K562 (cell line): ENCODE data around the gene MANEA. TPM values are rescaled to one million over a fixed set of nuclear protein-coding genes. Genes with fewer than 3 reads are reported as not detected.

Source experiments
- ATAC-seq: fragments of 200-7000 bp; cut with Tn5 transposase; 3 replicates; pipeline ENCODE4 v1.9.1; 2020; ENCODE audit warnings: moderate library complexity
- BruUV-seq: library from RNA; stranded (reverse); fragments of 400-500 nt; replicated peaks from 2 replicates; lab custom pipeline; 2021; lab: Mats Ljungman, UMichigan
- CTCF ChIA-PET: fragments of 300-600 bp; formaldehyde crosslinking; extraction: SDS; loops from one replicate; lab custom pipeline; 2021; ENCODE audit warnings: low intra/inter-chr PET ratio; lab: Yijun Ruan, JAX
- POLR2A ChIA-PET: fragments of 300-600, 350-650 bp; sonication (Branson Sonifier 250); formaldehyde crosslinking; extraction: SDS; loops from one replicate; lab custom pipeline; 2021; ENCODE audit warnings: antibody characterized with exemption, inconsistent platforms; lab: Yijun Ruan, JAX
- DNase-seq, 4 experiments: peaks; one replicate each; pipeline versions ENCODE4 v3.0.0 to v3.0.0-alpha.2; 2011 to 2018; ENCODE audit warnings: low spot score in 3 of 4, mixed read lengths in 3 of 4; ENCODE audit errors: extremely low read depth in 1 of 4
- FAIRE-seq: peaks from 2 replicates; lab custom pipeline; 2011; peaks lifted over from hg19 to GRCh38; lab: Jason Lieb, UNC
- H2AFZ ChIP-seq: 2 replicates; pipeline ENCODE4 v1.6.0; 2011; ENCODE audit warnings: low read depth, low read length, control low read depth, inconsistent platforms
- H3K27ac ChIP-seq: fragments of 200-600 bp; 3 replicates; pipeline ENCODE4 v1.8.0; 2011; ENCODE audit warnings: low read depth, mild to moderate bottlenecking, control low read depth, inconsistent platforms, low read length, moderate library complexity, mixed read lengths; ENCODE audit errors: extremely low read depth
- H3K27me3 ChIP-seq, 2 experiments: fragments of 300-600 bp in 1 of 2; 2 replicates in 1 of 2; 3 replicates in 1 of 2; pipeline versions ENCODE4 v1.6.0 to v1.8.0; 2011; ENCODE audit warnings: inconsistent platforms in 2 of 2, low read length in 2 of 2, mild to moderate bottlenecking in 1 of 2, mixed read lengths in 1 of 2, moderate library complexity in 1 of 2; ENCODE audit not compliant: control insufficient read depth in 2 of 2, insufficient read depth in 2 of 2
- H3K36me3 ChIP-seq: fragments of 300-600 bp; 3 replicates; pipeline ENCODE4 v1.8.0; 2011; ENCODE audit warnings: mild to moderate bottlenecking, low read length, inconsistent platforms; ENCODE audit not compliant: control insufficient read depth, insufficient read depth
- H3K4me1 ChIP-seq, 2 experiments: fragments of 200-600 bp in 1 of 2; replicated peaks in 1 of 2; 2 replicates in 1 of 2; 3 replicates in 1 of 2; pipeline versions ENCODE4 v1.5.1 to v1.8.0; 2011; ENCODE audit warnings: inconsistent platforms in 2 of 2, low read length in 2 of 2, mild to moderate bottlenecking in 1 of 2, mixed read lengths in 1 of 2, moderate library complexity in 1 of 2; ENCODE audit not compliant: control insufficient read depth in 2 of 2, insufficient read depth in 2 of 2
- H3K4me2 ChIP-seq: 2 replicates; pipeline ENCODE4 v1.6.1; 2011; ENCODE audit warnings: low read length, control low read depth, inconsistent platforms, mixed read lengths; ENCODE audit not compliant: insufficient read depth
- H3K4me3 ChIP-seq: fragments of 200-600 bp; sonication (generic), shearing (Covaris generic); 2 replicates; pipeline ENCODE4 v1.5.1; 2016; ENCODE audit warnings: control low read depth, inconsistent platforms
- H3K79me2 ChIP-seq: fragments of 200-600 bp; 3 replicates; pipeline ENCODE4 v1.8.0; 2011; ENCODE audit warnings: low read length, inconsistent platforms; ENCODE audit not compliant: control insufficient read depth, insufficient read depth
- H3K9ac ChIP-seq, 2 experiments: 2 replicates each; pipeline versions ENCODE4 v1.6.0 to v1.6.1; 2011; ENCODE audit warnings: low read depth in 2 of 2, low read length in 2 of 2, control low read depth in 1 of 2, inconsistent platforms in 1 of 2, mild to moderate bottlenecking in 1 of 2, mixed read lengths in 1 of 2; ENCODE audit not compliant: insufficient read depth in 1 of 2
- H3K9me1 ChIP-seq: one replicate; pipeline ENCODE4 v1.6.0; 2011; ENCODE audit warnings: inconsistent platforms, mild to moderate bottlenecking, low read length, moderate library complexity; ENCODE audit not compliant: control insufficient read depth, insufficient read depth
- H3K9me3 ChIP-seq: replicated peaks from 2 replicates; pipeline ENCODE4 v1.5.1; 2011; ENCODE audit warnings: low read depth, low read length, inconsistent platforms; ENCODE audit not compliant: control insufficient read depth, insufficient read depth
- H4K20me1 ChIP-seq: replicated peaks from 2 replicates; pipeline ENCODE4 v1.6.1; 2011; ENCODE audit warnings: low read length, inconsistent platforms, mixed read lengths; ENCODE audit not compliant: control insufficient read depth, insufficient read depth
- ARID2 ChIP-seq: fragments of 450-650 bp; IDR thresholded peaks from 2 replicates; pipeline ENCODE4 v1.6.1; 2017; ENCODE audit warnings: antibody characterized with exemption, mild to moderate bottlenecking
- ATF7 ChIP-seq: fragments of 450-650 bp; IDR thresholded peaks from 2 replicates; pipeline ENCODE4 v1.7.1; 2014; ENCODE audit warnings: mild to moderate bottlenecking, moderate library complexity
- CBFA2T3 ChIP-seq: fragments of 450-650 bp; IDR thresholded peaks from 2 replicates; pipeline ENCODE4 v1.6.1; 2017
- CSDE1 ChIP-seq, 2 experiments: fragments of 450-650 bp; IDR thresholded peaks; 2 replicates each; pipeline ENCODE4 v1.6.1; 2016; ENCODE audit warnings: mild to moderate bottlenecking in 1 of 2
- MBD2 ChIP-seq: sonication (generic); IDR thresholded peaks from 2 replicates; pipeline ENCODE4 v1.6.1; 2016; ENCODE audit warnings: low read depth, borderline replicate concordance
- WHSC1 ChIP-seq: IDR thresholded peaks from one replicate; pipeline ENCODE4 v1.6.1; 2012; ENCODE audit warnings: low read length, control low read depth, inconsistent platforms
- YY1 ChIP-seq, 3 experiments: IDR thresholded peaks; 2 replicates each; pipeline ENCODE4 v1.6.1; 2011; ENCODE audit warnings: low read length in 2 of 3, mild to moderate bottlenecking in 2 of 3, moderate library complexity in 2 of 3, borderline replicate concordance in 1 of 3, control low read depth in 1 of 3, low read depth in 1 of 3; ENCODE audit not compliant: insufficient read depth in 3 of 3, insufficient replicate concordance in 2 of 3, control insufficient read depth in 1 of 3, insufficient read length in 1 of 3; ENCODE audit errors: extremely low read depth in 1 of 3
- ZNF12 ChIP-seq: sonication (generic); formaldehyde crosslinking; IDR thresholded peaks from 2 replicates; pipeline ENCODE4 v1.4.0; 2020; ENCODE audit warnings: mild to moderate bottlenecking, missing genetic modification reagents
- ZNF766 ChIP-seq: fragments of 200-800 bp; sonication (Bioruptor generic); conservative IDR thresholded peaks from 2 replicates; pipeline ENCODE4 v1.6.1; 2016; ENCODE audit warnings: missing genetic modification characterization, missing compliant biosample characterization
- ZNF79 ChIP-seq: fragments of 250-450 bp; sonication (Bioruptor Pico); IDR thresholded peaks from 2 replicates; pipeline ENCODE4 v1.4.0; 2020; ENCODE audit warnings: low read depth, mild to moderate bottlenecking, moderate library complexity
- WGBS: fragments of 100-300 bp; shearing (Covaris generic); methylation state at CpG from one replicate; pipeline ENCODE4 v1.1.6; 2016; ENCODE audit warnings: low coverage, mixed read lengths; ENCODE audit not compliant: insufficient coverage; ENCODE audit errors: missing lambda C conversion rate; 5-methylcytosine and 5-hydroxymethylcytosine counted together
- in situ Hi-C: fragments of 300-500 bp; cut with MboI; formaldehyde crosslinking; loops from 4 replicates; pipeline ENCODE4 v1.15.0; 2018; ENCODE audit warnings: inconsistent platforms, mixed read lengths
- intact Hi-C: fragments of 100-400 bp; cut with micrococcal nuclease; formaldehyde crosslinking; loops from 2 replicates; pipeline ENCODE4 v1.14.2; 2022
- polyA plus RNA-seq, 8 experiments: library from polyadenylated mRNA; depleted of rRNA in 4 of 8; stranded (reverse) in 5 of 8; unstranded in 3 of 8; fragments of >200 nt; fragmentation: Nextera tagmentation in 2 of 8; fragmentation: Illumina TruSeq in 1 of 8; extraction: Ambion mirVana in 2 of 8; extraction: Trizol in 1 of 8; gene quantifications; 2 replicates each; pipeline versions ENCODE4 v1.2.1 to v1.2.3, GENCODE V29; 2011 to 2014; ENCODE audit warnings: inconsistent platforms in 1 of 8, missing spikeins in 1 of 8
- total RNA-seq, 7 experiments: library from RNA; depleted of rRNA in 6 of 7; stranded (reverse); fragments of >200 nt in 6 of 7; fragmentation: Illumina TruSeq in 2 of 7; extraction: Trizol in 2 of 7; gene quantifications; 2 replicates each; pipeline versions ENCODE4 v1.2.1 to v1.2.3, GENCODE V29; 2011 to 2021; ENCODE audit warnings: low replicate concordance in 1 of 7
- TF ChIP-seq, protein P1 (sequence below): IDR thresholded peaks from 2 replicates; pipeline ENCODE4 v1.6.1; 2011; ENCODE audit not compliant: insufficient read length; ENCODE audit errors: extremely low read depth
- TF ChIP-seq, protein P2 (sequence below): fragments of 250-450 bp; sonication (Bioruptor Pico); IDR thresholded peaks from 2 replicates; pipeline ENCODE4 v1.5.0; 2021

The MANEA gene
- total and polyA plus RNA-seq, 9 of the 15 experiments (the other 6 are each of a cell fraction or from before 2014, with no cell fraction given), result 4.8 to 16.1 (median 11.4) TPM

DNA sequence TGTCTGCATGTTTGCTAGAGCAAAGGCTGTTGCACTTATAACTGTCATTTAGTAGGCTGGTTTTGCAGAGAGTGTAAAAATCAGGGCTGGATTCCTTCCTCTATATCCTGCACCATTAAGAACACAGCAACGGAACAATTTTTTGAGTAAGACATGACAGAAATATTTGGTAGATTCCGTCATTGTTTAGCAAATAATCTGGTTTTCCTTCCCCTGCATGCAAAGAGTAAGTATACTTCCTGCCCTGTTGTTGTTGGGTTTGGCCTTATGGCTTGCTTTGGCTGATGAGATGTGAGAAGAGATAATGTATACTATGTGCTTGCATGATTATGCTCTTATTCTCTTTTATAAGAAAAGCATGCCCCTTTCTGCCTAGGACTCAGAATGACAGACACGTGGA, 23.8 kb downstream of the MANEA start:
- H3K27ac ChIP-seq, result no peak overlapping the region
- WGBS, result 70% methylated on average over 3 of the region's 3 CpGs
- H3K9ac ChIP-seq, result no peak overlapping the region
- POLR2A ChIA-PET, result no interaction called here
- BruUV-seq, result no TSS peak
- peaks cover 10% of the 10 kb centered on the region; the same call in 1 of the 3 replicates for H3K36me3 ChIP-seq
- H2AFZ ChIP-seq, result no peak overlapping the region
- TF ChIP-seq ZNF766 (CRISPR knock-in tag), result no peak
- TF ChIP-seq CSDE1 (IDR thresholded peaks at IDR 0.05), result no peak
- TF ChIP-seq, protein P1, sequence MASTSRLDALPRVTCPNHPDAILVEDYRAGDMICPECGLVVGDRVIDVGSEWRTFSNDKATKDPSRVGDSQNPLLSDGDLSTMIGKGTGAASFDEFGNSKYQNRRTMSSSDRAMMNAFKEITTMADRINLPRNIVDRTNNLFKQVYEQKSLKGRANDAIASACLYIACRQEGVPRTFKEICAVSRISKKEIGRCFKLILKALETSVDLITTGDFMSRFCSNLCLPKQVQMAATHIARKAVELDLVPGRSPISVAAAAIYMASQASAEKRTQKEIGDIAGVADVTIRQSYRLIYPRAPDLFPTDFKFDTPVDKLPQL, result no peak
- TF ChIP-seq MBD2, result no peak
- no peak for TF ChIP-seq YY1 (IDR thresholded peaks at IDR 0.05; ENCODE audit: borderline replicate concordance in 1 of 3, control insufficient read depth in 1 of 3, extremely low read depth in 1 of 3, insufficient read depth in 3 of 3, insufficient read length in 1 of 3, insufficient replicate concordance in 2 of 3, low read depth in 1 of 3, low read length in 2 of 3)
- TF ChIP-seq, protein P2, sequence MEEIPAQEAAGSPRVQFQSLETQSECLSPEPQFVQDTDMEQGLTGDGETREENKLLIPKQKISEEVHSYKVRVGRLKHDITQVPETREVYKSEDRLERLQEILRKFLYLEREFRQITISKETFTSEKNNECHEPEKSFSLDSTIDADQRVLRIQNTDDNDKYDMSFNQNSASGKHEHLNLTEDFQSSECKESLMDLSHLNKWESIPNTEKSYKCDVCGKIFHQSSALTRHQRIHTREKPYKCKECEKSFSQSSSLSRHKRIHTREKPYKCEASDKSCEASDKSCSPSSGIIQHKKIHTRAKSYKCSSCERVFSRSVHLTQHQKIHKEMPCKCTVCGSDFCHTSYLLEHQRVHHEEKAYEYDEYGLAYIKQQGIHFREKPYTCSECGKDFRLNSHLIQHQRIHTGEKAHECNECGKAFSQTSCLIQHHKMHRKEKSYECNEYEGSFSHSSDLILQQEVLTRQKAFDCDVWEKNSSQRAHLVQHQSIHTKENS (CRISPR knock-in tag), result no peak
- no peak for TF ChIP-seq ATF7
- TF ChIP-seq WHSC1, result no peak
- TF ChIP-seq CBFA2T3, result no peak
- no peak for TF ChIP-seq ZNF12
- no peak for TF ChIP-seq ARID2
- no peak for TF ChIP-seq ZNF79 (CRISPR knock-in tag)
- H4K20me1 ChIP-seq, result no peaks in the 10 kb centered on the region
- H3K4me1 ChIP-seq, result no peaks in the 10 kb centered on the region
- no peak for DNase-seq
- no peak for ATAC-seq
- in situ Hi-C loops (no loop called here), intact Hi-C loops (no loop called here)
- H3K9me3 ChIP-seq, result no peaks in the 10 kb centered on the region
- H3K9me1 ChIP-seq, result no peaks in the 10 kb centered on the region
- no peak for FAIRE-seq
- no peak overlapping the region for H3K4me2 ChIP-seq
- H3K4me3 ChIP-seq, result no peak overlapping the region
- H3K27me3 ChIP-seq, result no peaks in the 10 kb centered on the region
- H3K79me2 ChIP-seq, result no peaks in the 10 kb centered on the region
- CTCF ChIA-PET, result no interaction called here
